ENCODE data around the gene ATP9B. TPM values are rescaled to one million over a fixed set of nuclear protein-coding genes. Genes with fewer than 3 reads are reported as not detected.

Gene ATP9B
- total and polyA plus RNA-seq, 4 donors, result 12.6 to 77.0 (median 29.9) TPM

DNA sequence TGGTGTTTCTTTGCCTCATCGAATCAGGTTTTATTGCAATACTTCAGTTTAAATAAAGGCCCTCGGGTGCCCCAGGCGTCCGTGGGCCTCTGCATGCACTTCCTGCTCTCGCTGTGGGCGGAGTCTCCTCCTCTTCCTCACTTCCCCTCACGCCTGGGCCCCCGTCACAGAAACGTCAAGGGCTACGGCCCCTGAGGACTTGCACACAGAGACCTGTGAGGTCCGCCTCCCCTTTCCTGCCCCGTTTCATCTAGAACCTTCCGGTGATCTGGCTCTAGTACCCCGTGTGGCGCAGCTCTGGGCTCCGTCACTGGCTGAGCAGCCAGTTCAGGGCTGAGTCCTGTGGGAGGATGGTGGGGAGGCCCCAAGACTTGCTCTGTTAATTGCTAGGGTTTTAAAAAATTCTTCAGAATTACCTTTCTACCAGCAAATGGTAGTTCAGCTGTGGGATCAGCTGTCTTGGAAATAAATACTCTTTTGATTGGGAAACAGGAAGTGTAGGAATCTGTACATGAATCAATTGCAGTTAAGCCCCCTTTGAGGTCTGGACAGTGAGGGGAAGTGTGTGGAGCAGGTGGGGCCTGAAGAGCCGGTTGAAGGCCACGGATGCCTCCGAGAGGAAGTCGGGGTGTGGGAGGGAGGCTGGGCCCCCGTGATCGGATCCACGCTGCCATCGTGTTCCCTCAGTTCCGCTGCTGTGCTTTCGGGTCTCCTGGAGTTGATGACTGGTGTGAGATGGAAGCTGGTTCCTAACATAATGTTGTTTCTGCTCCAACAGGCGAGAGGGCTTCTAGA lies 336.8 kb downstream of the ATP9B start:
- no peaks in the 10 kb centered on the region for H3K9me3 ChIP-seq (ENCODE audit: control insufficient read depth in 4 of 4, insufficient read depth in 3 of 4, low read length in 3 of 4)
- no peak for DNase-seq
- TF ChIP-seq, protein P1, sequence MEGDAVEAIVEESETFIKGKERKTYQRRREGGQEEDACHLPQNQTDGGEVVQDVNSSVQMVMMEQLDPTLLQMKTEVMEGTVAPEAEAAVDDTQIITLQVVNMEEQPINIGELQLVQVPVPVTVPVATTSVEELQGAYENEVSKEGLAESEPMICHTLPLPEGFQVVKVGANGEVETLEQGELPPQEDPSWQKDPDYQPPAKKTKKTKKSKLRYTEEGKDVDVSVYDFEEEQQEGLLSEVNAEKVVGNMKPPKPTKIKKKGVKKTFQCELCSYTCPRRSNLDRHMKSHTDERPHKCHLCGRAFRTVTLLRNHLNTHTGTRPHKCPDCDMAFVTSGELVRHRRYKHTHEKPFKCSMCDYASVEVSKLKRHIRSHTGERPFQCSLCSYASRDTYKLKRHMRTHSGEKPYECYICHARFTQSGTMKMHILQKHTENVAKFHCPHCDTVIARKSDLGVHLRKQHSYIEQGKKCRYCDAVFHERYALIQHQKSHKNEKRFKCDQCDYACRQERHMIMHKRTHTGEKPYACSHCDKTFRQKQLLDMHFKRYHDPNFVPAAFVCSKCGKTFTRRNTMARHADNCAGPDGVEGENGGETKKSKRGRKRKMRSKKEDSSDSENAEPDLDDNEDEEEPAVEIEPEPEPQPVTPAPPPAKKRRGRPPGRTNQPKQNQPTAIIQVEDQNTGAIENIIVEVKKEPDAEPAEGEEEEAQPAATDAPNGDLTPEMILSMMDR (IDR thresholded peaks at IDR 0.05; ENCODE audit: control extremely low read depth, extremely low read depth), result no peak
- peak; percentile 61 for ATAC-seq (ENCODE audit: insufficient read depth, low FRiP score)
- H3K36me3 ChIP-seq (ENCODE audit: control insufficient read depth in 4 of 4, insufficient read depth in 4 of 4, low read length in 4 of 4), result peaks cover 0 to 8% (median 0%) of the 10 kb centered on the region in 4 donors
- H3K27me3 ChIP-seq (ENCODE audit: control insufficient read depth in 3 of 3, insufficient read depth in 3 of 3, low read length in 2 of 3), result no peaks in the 10 kb centered on the region
- no peak overlapping the region for H3K4me3 ChIP-seq
- H3K9ac ChIP-seq (ENCODE audit: insufficient read depth in 1 of 2, low read length in 2 of 2), result no peak overlapping the region
- H3K27ac ChIP-seq (ENCODE audit: low read depth in 1 of 2, low read length in 1 of 2), result peak overlapping the region in 1 of 2 donors; percentile 86
- H3K4me1 ChIP-seq (ENCODE audit: control insufficient read depth in 5 of 5, insufficient read depth in 5 of 5, low read length in 5 of 5), result peaks cover 0 to 13% (median 6%) of the 10 kb centered on the region in 5 donors
- WGBS, 2 donors, result 26 to 47% methylated on average over 27 of the region's 27 CpGs

DNA sequence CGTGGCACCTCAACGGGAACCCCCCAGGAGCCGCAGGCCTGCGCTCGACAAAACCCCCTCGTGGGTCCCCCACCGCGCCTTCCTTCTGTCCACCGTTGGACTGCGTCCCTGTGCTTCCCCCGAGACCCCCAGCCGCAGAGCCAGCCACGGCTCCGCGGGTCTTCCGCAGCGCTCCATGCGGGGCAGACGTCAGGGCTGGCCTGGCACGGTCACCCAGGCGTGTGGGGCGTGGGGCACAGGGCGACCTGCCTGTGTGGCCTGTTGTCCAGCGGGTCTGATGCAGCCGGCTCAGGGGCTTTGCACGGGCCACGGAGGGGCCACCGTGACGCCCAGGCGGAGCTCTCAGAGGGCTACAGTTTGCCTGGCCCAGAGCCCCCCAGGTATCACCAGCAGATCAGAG lies 337.5 kb downstream of the ATP9B start:
- DNase-seq, result no peak
- H3K36me3 ChIP-seq (ENCODE audit: control insufficient read depth in 4 of 4, insufficient read depth in 4 of 4, low read length in 4 of 4), result peaks cover 0 to 13% (median 0%) of the 10 kb centered on the region in 4 donors
- peaks cover 0 to 13% (median 6%) of the 10 kb centered on the region in 5 donors for H3K4me1 ChIP-seq (ENCODE audit: control insufficient read depth in 5 of 5, insufficient read depth in 5 of 5, low read length in 5 of 5)
- no peak overlapping the region for H3K27ac ChIP-seq (ENCODE audit: low read depth in 1 of 2, low read length in 1 of 2)
- TF ChIP-seq, protein P1 (IDR thresholded peaks at IDR 0.05; ENCODE audit: control extremely low read depth, extremely low read depth), result no peak
- H3K9ac ChIP-seq (ENCODE audit: insufficient read depth in 1 of 2, low read length in 2 of 2), result no peak overlapping the region
- 96 to 98% methylated on average over 30 of the region's 30 CpGs for WGBS, 2 donors
- no peak overlapping the region for H3K4me3 ChIP-seq
- ATAC-seq (ENCODE audit: insufficient read depth, low FRiP score), result no peak
- H3K9me3 ChIP-seq (ENCODE audit: control insufficient read depth in 4 of 4, insufficient read depth in 3 of 4, low read length in 3 of 4), result no peaks in the 10 kb centered on the region
- no peaks in the 10 kb centered on the region for H3K27me3 ChIP-seq (ENCODE audit: control insufficient read depth in 3 of 3, insufficient read depth in 3 of 3, low read length in 2 of 3)

DNA sequence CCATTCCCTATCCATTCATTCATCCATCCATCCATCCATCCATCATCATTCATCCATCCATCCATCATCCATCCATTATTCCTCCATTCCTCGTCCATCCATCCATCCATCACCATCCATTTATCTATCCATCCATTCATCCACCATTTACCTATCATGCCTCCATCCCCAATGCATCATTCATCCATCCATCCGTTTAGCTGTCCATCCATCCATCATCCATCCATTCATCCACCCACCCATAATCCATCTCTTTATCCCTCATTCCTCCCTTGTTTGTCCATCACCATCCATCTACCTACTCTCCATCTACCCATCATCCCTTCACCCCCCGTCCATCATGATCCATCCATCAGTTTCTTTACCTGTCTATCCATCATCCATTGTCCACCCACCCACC lies 340.1 kb downstream of the ATP9B start:
- Histone ChIP-seq H3K27me3 (ENCODE audit: control insufficient read depth in 3 of 3, insufficient read depth in 3 of 3, low read length in 2 of 3) (no peaks in the 10 kb centered on the region), H3K4me3 (no peak overlapping the region), H3K27ac (ENCODE audit: low read depth in 1 of 2, low read length in 1 of 2) (no peak overlapping the region), H3K9me3 (ENCODE audit: control insufficient read depth in 4 of 4, insufficient read depth in 3 of 4, low read length in 3 of 4) (no peaks in the 10 kb centered on the region), H3K4me1 (ENCODE audit: control insufficient read depth in 5 of 5, insufficient read depth in 5 of 5, low read length in 5 of 5) (peaks cover 0 to 10% (median 5%) of the 10 kb centered on the region in 5 donors), H3K9ac (ENCODE audit: insufficient read depth in 1 of 2, low read length in 2 of 2) (no peak overlapping the region), H3K36me3 (ENCODE audit: control insufficient read depth in 4 of 4, insufficient read depth in 4 of 4, low read length in 4 of 4) (peaks cover 0 to 19% (median 4%) of the 10 kb centered on the region in 4 donors)
- 96 to 99% methylated on average over 3 of the region's 3 CpGs for WGBS, 2 donors
- DNase-seq, result no peak
- no peak for ATAC-seq (ENCODE audit: insufficient read depth, low FRiP score)
- TF ChIP-seq, protein P1 (IDR thresholded peaks at IDR 0.05; ENCODE audit: control extremely low read depth, extremely low read depth), result no peak

All from lung (tissue), 12 donors.